H9 (cell line): ENCODE results near the gene IQCK. TPM values are rescaled to one million over a fixed set of nuclear protein-coding genes. Genes with fewer than 3 reads are reported as not detected.

Source experiments
- DNase-seq: peaks from one replicate; pipeline ENCODE4 v3.0.0-alpha.2; 2017
- H2AFZ ChIP-seq: one replicate; pipeline ENCODE4 v1.6.1; 2013; ENCODE audit warnings: mild to moderate bottlenecking, low read length, control low read depth, moderate library complexity
- H2AK5ac ChIP-seq: 2 replicates; pipeline ENCODE4 v1.6.1; 2013; ENCODE audit warnings: low read length, control low read depth, mixed read lengths; ENCODE audit not compliant: insufficient read length
- H2BK120ac ChIP-seq: one replicate; pipeline ENCODE4 v1.6.1; 2013; ENCODE audit warnings: low read depth, mild to moderate bottlenecking, low read length, control low read depth, inconsistent platforms; ENCODE audit not compliant: poor library complexity, severe bottlenecking
- H2BK12ac ChIP-seq: 2 replicates; pipeline ENCODE4 v1.6.1; 2013; ENCODE audit warnings: low read length, control low read depth, mixed read lengths, low read depth; ENCODE audit not compliant: insufficient read length
- H2BK15ac ChIP-seq: 2 replicates; pipeline ENCODE4 v1.6.1; 2013; ENCODE audit warnings: low read depth, low read length, control low read depth
- H2BK20ac ChIP-seq: one replicate; pipeline ENCODE4 v1.6.1; 2013; ENCODE audit warnings: low read depth, mild to moderate bottlenecking, low read length, control low read depth, inconsistent platforms; ENCODE audit not compliant: poor library complexity, severe bottlenecking
- H2BK5ac ChIP-seq: 2 replicates; pipeline ENCODE4 v1.6.1; 2013; ENCODE audit warnings: low read length, control low read depth, mixed read lengths; ENCODE audit not compliant: insufficient read length
- H3K14ac ChIP-seq: 2 replicates; pipeline ENCODE4 v1.6.1; 2013; ENCODE audit warnings: low read length, control low read depth; ENCODE audit not compliant: insufficient read depth
- H3K18ac ChIP-seq: 2 replicates; pipeline ENCODE4 v1.6.1; 2013; ENCODE audit warnings: low read depth, mild to moderate bottlenecking, mixed read lengths, low read length, control low read depth; ENCODE audit not compliant: insufficient read length
- H3K23ac ChIP-seq: 2 replicates; pipeline ENCODE4 v1.6.1; 2013; ENCODE audit warnings: low read length, control low read depth, mixed read lengths, low read depth; ENCODE audit not compliant: insufficient read length
- H3K23me2 ChIP-seq: 2 replicates; pipeline ENCODE4 v1.6.1; 2013; ENCODE audit warnings: low read depth, mild to moderate bottlenecking, mixed read lengths, low read length, control low read depth; ENCODE audit not compliant: insufficient read length, poor library complexity, severe bottlenecking
- H3K27ac ChIP-seq: 2 replicates; pipeline ENCODE4 v1.5.1; 2013; ENCODE audit warnings: low read length, control low read depth, mixed read lengths, low read depth; ENCODE audit not compliant: insufficient read length
- H3K27me3 ChIP-seq: 2 replicates; pipeline ENCODE4 v1.6.1; 2013; ENCODE audit warnings: low read length, control low read depth, inconsistent platforms; ENCODE audit not compliant: insufficient read depth
- H3K4ac ChIP-seq: 2 replicates; pipeline ENCODE4 v1.6.1; 2013; ENCODE audit warnings: low read depth, mild to moderate bottlenecking, control low read depth, inconsistent platforms, low read length, moderate library complexity
- H3K4me1 ChIP-seq: 2 replicates; pipeline ENCODE4 v1.6.1; 2013; ENCODE audit warnings: low read length, control low read depth, inconsistent platforms; ENCODE audit not compliant: insufficient read depth
- H3K4me2 ChIP-seq: 2 replicates; pipeline ENCODE4 v1.6.1; 2013; ENCODE audit warnings: low read length, control low read depth, mixed read lengths; ENCODE audit not compliant: insufficient read length, insufficient read depth
- H3K56ac ChIP-seq: 2 replicates; pipeline ENCODE4 v1.6.1; 2013; ENCODE audit warnings: low read depth, mild to moderate bottlenecking, mixed read lengths, low read length, control low read depth; ENCODE audit not compliant: insufficient read length
- H3K79me1 ChIP-seq: 2 replicates; pipeline ENCODE4 v1.6.1; 2013; ENCODE audit warnings: low read depth, mild to moderate bottlenecking, moderate library complexity, low read length, control low read depth, inconsistent platforms; ENCODE audit not compliant: insufficient read depth, poor library complexity, severe bottlenecking
- H3K79me2 ChIP-seq: 2 replicates; pipeline ENCODE4 v1.6.1; 2013; ENCODE audit warnings: low read length, control low read depth, inconsistent platforms; ENCODE audit not compliant: insufficient read depth
- H3K9ac ChIP-seq: 2 replicates; pipeline ENCODE4 v1.6.1; 2013; ENCODE audit warnings: low read length, control low read depth, mixed read lengths; ENCODE audit not compliant: insufficient read length; ENCODE audit errors: extremely low read depth
- H3K9me3 ChIP-seq: one replicate; pipeline ENCODE4 v1.6.1; 2013; ENCODE audit warnings: low read depth, low read length, inconsistent platforms; ENCODE audit not compliant: control insufficient read depth
- H3T11ph ChIP-seq: one replicate; pipeline ENCODE4 v1.6.1; 2013; ENCODE audit warnings: mild to moderate bottlenecking, low read length, control low read depth, inconsistent platforms
- H4K20me1 ChIP-seq: one replicate; pipeline ENCODE4 v1.6.1; 2013; ENCODE audit not compliant: control insufficient read depth, insufficient read length, insufficient read depth
- H4K5ac ChIP-seq: 2 replicates; pipeline ENCODE4 v1.6.1; 2013; ENCODE audit warnings: low read depth, mild to moderate bottlenecking, mixed read lengths, low read length, control low read depth; ENCODE audit not compliant: insufficient read length
- H4K8ac ChIP-seq: replicated peaks from 2 replicates; pipeline ENCODE4 v1.6.1; 2013; ENCODE audit warnings: low read length, control low read depth, mixed read lengths, low read depth; ENCODE audit not compliant: insufficient read length
- H4K91ac ChIP-seq: 2 replicates; pipeline ENCODE4 v1.6.1; 2013; ENCODE audit warnings: low read depth, mild to moderate bottlenecking, moderate library complexity, mixed read lengths, low read length, control low read depth; ENCODE audit not compliant: insufficient read length
- H3K27ac Mint-ChIP-seq, 3 experiments: 2 replicates in 2 of 3; 3 replicates in 1 of 3; pipeline ENCODE4 v1.8.0; 2020 to 2021; ENCODE audit warnings: mixed read lengths in 3 of 3, mild to moderate bottlenecking in 1 of 3, moderate library complexity in 1 of 3
- H3K27me3 Mint-ChIP-seq: 2 replicates; pipeline ENCODE4 v1.8.0; 2021; ENCODE audit warnings: low read depth, mild to moderate bottlenecking, moderate library complexity, mixed read lengths
- H3K36me3 Mint-ChIP-seq, 3 experiments: 2 replicates in 2 of 3; 3 replicates in 1 of 3; pipeline ENCODE4 v1.8.0; 2020 to 2021; ENCODE audit warnings: low read depth in 3 of 3, mixed read lengths in 3 of 3; ENCODE audit not compliant: insufficient read depth in 1 of 3
- H3K4me1 Mint-ChIP-seq, 2 experiments: 2 replicates each; pipeline ENCODE4 v1.8.0; 2020; ENCODE audit warnings: mixed read lengths in 2 of 2
- H3K4me3 Mint-ChIP-seq, 2 experiments: 2 replicates in 1 of 2; 3 replicates in 1 of 2; pipeline ENCODE4 v1.8.0; 2020 to 2021; ENCODE audit warnings: mild to moderate bottlenecking in 2 of 2, mixed read lengths in 2 of 2, moderate library complexity in 1 of 2
- H3K9me3 Mint-ChIP-seq, 2 experiments: 2 replicates in 1 of 2; 3 replicates in 1 of 2; pipeline ENCODE4 v1.8.0; 2020; ENCODE audit warnings: mild to moderate bottlenecking in 2 of 2, mixed read lengths in 2 of 2, moderate library complexity in 1 of 2
- CTCF ChIP-seq: fragments of 200-600 bp; sonication (generic); conservative IDR thresholded peaks from 3 replicates; pipeline ENCODE4 v1.8.0; 2021; ENCODE audit warnings: antibody characterized with exemption, mild to moderate bottlenecking
- WGBS: extraction: QIAGEN DNeasy Blood & Tissue Kit; methylation state at CpG from one replicate; pipeline ENCODE4 v1.1.7; 2013; ENCODE audit warnings: missing lambda C conversion rate, low lambda C conversion rate, mixed read lengths; ENCODE audit not compliant: insufficient read length; ENCODE audit errors: extremely low coverage; 5-methylcytosine and 5-hydroxymethylcytosine counted together
- total RNA-seq: library from RNA; stranded (reverse); gene quantifications from 2 replicates; pipeline ENCODE4 v1.2.1, GENCODE V29; 2021

Gene IQCK
- total RNA-seq, 1 experiment from 2014 or later: 9.0 TPM

GRCh38 chr16:19700319-19700781 is 17.7 kb upstream of the IQCK start:
- Mint-ChIP-seq H3K4me1 (no peaks in the 10 kb centered on the region), H3K27ac (peak overlapping the region in 1 of 3 experiments; percentile 11; a peak in 1 of 7 replicates)

More at GRCh38 chr16:19700319-19700781, 17.7 kb upstream of the IQCK start:
- Histone ChIP-seq H2AK5ac (no peak overlapping the region), H4K20me1 (no peaks in the 10 kb centered on the region), H3K18ac (no peak overlapping the region), H4K5ac (no peak overlapping the region), H4K8ac (no peak overlapping the region), H3K23me2 (no peaks in the 10 kb centered on the region), H2BK12ac (no peak overlapping the region), H3K27ac (no peak overlapping the region), H3K4ac (no peak overlapping the region), H3K4me1 (no peaks in the 10 kb centered on the region), H3K4me2 (no peak overlapping the region), H3K9me3 (no peaks in the 10 kb centered on the region), H2AFZ (no peak overlapping the region), H2BK15ac (no peak overlapping the region), H3K56ac (no peak overlapping the region), H3T11ph (no peak overlapping the region), H3K14ac (no peak overlapping the region), H2BK20ac (no peak overlapping the region), H3K9ac (no peak overlapping the region), H4K91ac (no peak overlapping the region), H3K27me3 (no peaks in the 10 kb centered on the region), H2BK5ac (no peak overlapping the region), H3K23ac (no peak overlapping the region), H3K79me2 (no peaks in the 10 kb centered on the region), H2BK120ac (no peak overlapping the region), H3K79me1 (no peaks in the 10 kb centered on the region)
- WGBS: no CpG with 5 or more reads among the region's 6 CpGs
- no peak for TF ChIP-seq CTCF
- Mint-ChIP-seq H3K27me3 (no peaks in the 10 kb centered on the region), H3K9me3 (peaks cover 0 to 9% of the 10 kb centered on the region in 2 experiments; a peak in 1 of 5 replicates), H3K4me3 (no peak overlapping the region), H3K36me3 (peaks cover 58 to 94% (median 94%) of the 10 kb centered on the region in 3 experiments)
- DNase-seq: no peak
